Upper lobe of left lung (tissue), 6 donors: ENCODE measurements around the gene DPP6. TPM values are rescaled to one million over a fixed set of nuclear protein-coding genes. Genes with fewer than 3 reads are reported as not detected.

Source experiments
- ATAC-seq, 2 donors: fragments of 200-7000 bp; cut with Tn5 transposase; one replicate each; pipeline ENCODE4 v1.9.1; 2022; ENCODE audit warnings: mild to moderate bottlenecking in 2 of 2, moderate library complexity in 2 of 2; ENCODE audit not compliant: low FRiP score in 2 of 2
- DNase-seq, 2 donors: peaks; one replicate each; pipeline ENCODE4 v3.0.0-alpha.2; 2019 to 2020
- H3K27ac ChIP-seq, 4 donors: fragments of 200-600 bp; sonication (generic); one replicate each; pipeline ENCODE4 v1.5.1; 2016 to 2019
- H3K27me3 ChIP-seq, 4 donors: fragments of 200-600 bp; sonication (generic); one replicate each; pipeline ENCODE4 v1.5.1; 2017 to 2019
- H3K36me3 ChIP-seq, 4 donors: fragments of 200-600 bp; sonication (generic); one replicate each; pipeline ENCODE4 v1.5.1; 2016 to 2019
- H3K4me1 ChIP-seq, 4 donors: fragments of 200-600 bp; sonication (generic); one replicate each; pipeline ENCODE4 v1.5.1; 2018 to 2019
- H3K4me3 ChIP-seq, 4 donors: fragments of 200-600 bp; sonication (generic); one replicate each; pipeline ENCODE4 v1.5.1; 2017 to 2019; ENCODE audit warnings: mild to moderate bottlenecking in 2 of 4, moderate library complexity in 1 of 4
- H3K9me3 ChIP-seq, 4 donors: fragments of 200-600 bp; sonication (generic); one replicate each; pipeline ENCODE4 v1.5.1; 2018 to 2019
- EP300 ChIP-seq, 4 donors: sonication (generic); formaldehyde crosslinking; IDR thresholded peaks; one replicate each; pipeline ENCODE4 v1.5.1; 2017; ENCODE audit warnings: antibody characterized with exemption in 4 of 4, control low read depth in 2 of 4
- POLR2A ChIP-seq, 4 donors: fragments of 450-650 bp; IDR thresholded peaks; one replicate each; pipeline ENCODE4 v1.5.1; 2016 to 2017; ENCODE audit warnings: antibody characterized with exemption in 4 of 4, mild to moderate bottlenecking in 2 of 4
- POLR2AphosphoS5 ChIP-seq, 2 donors: sonication (generic); formaldehyde crosslinking; IDR thresholded peaks; one replicate each; pipeline ENCODE4 v1.5.1; 2017; ENCODE audit warnings: antibody characterized with exemption in 2 of 2
- WGBS, 2 donors: methylation state at CpG; one replicate each; pipeline ENCODE4 v1.1.5; 2017 to 2018; 5-methylcytosine and 5-hydroxymethylcytosine counted together
- total RNA-seq, 6 donors: library from RNA; depleted of rRNA in 4 of 6; stranded (reverse); fragments of >200 nt in 4 of 6; gene quantifications; one replicate each; pipeline versions ENCODE4 v1.1.0 to v1.2.1, GENCODE V29; 2016 to 2021
- TF ChIP-seq, protein P1 (sequence below), 6 experiments: fragments of 450-650 bp in 4 of 6; fragments of 200-600 bp in 2 of 6; sonication (generic) in 2 of 6; IDR thresholded peaks; one replicate each; pipeline ENCODE4 v1.5.1; 2016 to 2019; ENCODE audit warnings: antibody characterized with exemption in 6 of 6
- donor health status: DM: no; HTN: no; CAD: no; lungs with moderate emphysema.
- donor health status: DM: no; HTN: yes; CAD: no; lungs with severe emphysema.

Gene DPP6
- total RNA-seq, 6 donors from 2014 or later: 0.49 to 3.1 (median 0.86) TPM; not detected in 2

DNA sequence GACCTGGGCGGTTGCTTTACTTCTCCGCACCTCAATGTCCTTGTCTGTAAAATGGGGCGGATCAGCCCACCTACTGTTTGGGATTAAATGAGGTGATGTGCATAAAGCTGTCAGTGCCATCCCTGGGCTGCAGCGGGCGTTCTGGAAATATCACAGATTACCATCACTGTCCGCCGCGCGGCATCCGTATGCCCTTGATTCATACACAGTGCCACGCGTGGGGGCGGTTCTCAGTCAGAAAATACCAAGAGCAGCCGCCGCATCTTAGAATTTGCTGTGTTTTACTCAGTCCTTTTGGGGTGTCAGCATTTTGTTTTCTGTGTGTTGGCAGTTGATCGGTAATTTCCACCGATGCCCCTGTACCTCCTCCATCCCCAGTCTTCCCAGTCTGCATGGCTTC is 338.8 kb downstream of the DPP6 start:
- WGBS, 2 donors: 97% methylated on average over 16 to 17 of the region's 17 CpGs
- Histone ChIP-seq H3K4me3 (no peak overlapping the region), H3K4me1 (no peaks in the 10 kb centered on the region), H3K27me3 (no peaks in the 10 kb centered on the region), H3K27ac (no peak overlapping the region), H3K36me3 (no peaks in the 10 kb centered on the region), H3K9me3 (no peaks in the 10 kb centered on the region)
- DNase-seq: no peak
- no peak for ATAC-seq
- no peak for TF ChIP-seq POLR2AphosphoS5 (IDR thresholded peaks at IDR 0.05)
- no peak for TF ChIP-seq POLR2A (IDR thresholded peaks at IDR 0.05)
- TF ChIP-seq, protein P1, sequence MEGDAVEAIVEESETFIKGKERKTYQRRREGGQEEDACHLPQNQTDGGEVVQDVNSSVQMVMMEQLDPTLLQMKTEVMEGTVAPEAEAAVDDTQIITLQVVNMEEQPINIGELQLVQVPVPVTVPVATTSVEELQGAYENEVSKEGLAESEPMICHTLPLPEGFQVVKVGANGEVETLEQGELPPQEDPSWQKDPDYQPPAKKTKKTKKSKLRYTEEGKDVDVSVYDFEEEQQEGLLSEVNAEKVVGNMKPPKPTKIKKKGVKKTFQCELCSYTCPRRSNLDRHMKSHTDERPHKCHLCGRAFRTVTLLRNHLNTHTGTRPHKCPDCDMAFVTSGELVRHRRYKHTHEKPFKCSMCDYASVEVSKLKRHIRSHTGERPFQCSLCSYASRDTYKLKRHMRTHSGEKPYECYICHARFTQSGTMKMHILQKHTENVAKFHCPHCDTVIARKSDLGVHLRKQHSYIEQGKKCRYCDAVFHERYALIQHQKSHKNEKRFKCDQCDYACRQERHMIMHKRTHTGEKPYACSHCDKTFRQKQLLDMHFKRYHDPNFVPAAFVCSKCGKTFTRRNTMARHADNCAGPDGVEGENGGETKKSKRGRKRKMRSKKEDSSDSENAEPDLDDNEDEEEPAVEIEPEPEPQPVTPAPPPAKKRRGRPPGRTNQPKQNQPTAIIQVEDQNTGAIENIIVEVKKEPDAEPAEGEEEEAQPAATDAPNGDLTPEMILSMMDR (IDR thresholded peaks at IDR 0.05): no peak
- no peak for TF ChIP-seq EP300 (IDR thresholded peaks at IDR 0.05)

DNA sequence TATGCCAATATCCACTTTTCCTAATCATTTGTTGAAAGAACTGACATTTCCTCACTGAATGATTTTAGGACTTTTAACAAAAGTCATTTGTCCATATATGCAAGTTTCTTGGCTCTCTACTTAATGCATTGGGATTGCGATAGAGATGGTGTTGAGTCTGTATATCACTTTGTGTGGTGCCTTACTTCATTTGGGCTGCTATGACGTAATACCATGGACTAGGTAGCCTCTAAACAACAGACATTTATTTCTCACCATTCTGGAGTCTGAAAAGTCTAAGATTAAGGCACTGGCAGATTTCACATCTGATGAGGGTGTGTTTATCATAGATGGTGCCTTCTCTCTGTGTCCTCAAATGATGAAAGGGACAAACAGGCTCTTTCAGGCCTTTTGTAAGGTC is 342.6 kb downstream of the DPP6 start:
- no peak overlapping the region for H3K27ac ChIP-seq
- DNase-seq (no peak), ATAC-seq (no peak)
- no peaks in the 10 kb centered on the region for H3K36me3 ChIP-seq
- no peaks in the 10 kb centered on the region for H3K27me3 ChIP-seq
- H3K9me3 ChIP-seq: no peaks in the 10 kb centered on the region
- WGBS, 2 donors: 80 to 93% methylated on average over 2 of the region's 2 CpGs
- TF ChIP-seq POLR2A (IDR thresholded peaks at IDR 0.05) (no peak), EP300 (IDR thresholded peaks at IDR 0.05) (no peak), POLR2AphosphoS5 (IDR thresholded peaks at IDR 0.05) (no peak)
- TF ChIP-seq, protein P1 (IDR thresholded peaks at IDR 0.05): no peak
- no peak overlapping the region for H3K4me3 ChIP-seq
- H3K4me1 ChIP-seq: no peaks in the 10 kb centered on the region

DNA sequence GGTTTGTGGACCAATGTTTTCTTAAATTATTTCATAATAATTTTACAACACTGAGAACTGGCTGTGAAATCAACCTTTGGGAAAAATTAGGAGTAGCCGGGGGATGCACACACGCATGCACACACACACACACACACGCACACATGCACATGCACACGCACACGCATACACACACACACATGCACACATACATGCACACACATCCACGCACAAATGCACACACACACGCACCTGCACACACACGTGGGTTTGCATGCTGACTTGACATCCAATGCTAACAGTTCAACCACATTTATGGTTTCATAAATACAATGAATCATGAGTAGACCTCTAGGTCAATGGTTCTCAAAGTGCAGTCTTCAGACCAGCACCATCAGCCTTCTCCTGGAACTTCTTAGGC is 354.1 kb downstream of the DPP6 start:
- no peak for TF ChIP-seq POLR2AphosphoS5 (IDR thresholded peaks at IDR 0.05)
- no peak for TF ChIP-seq EP300 (IDR thresholded peaks at IDR 0.05)
- H3K27me3 ChIP-seq: no peaks in the 10 kb centered on the region
- no peaks in the 10 kb centered on the region for H3K36me3 ChIP-seq
- WGBS, 2 donors: 84 to 91% methylated on average over 8 of the region's 8 CpGs
- H3K4me1 ChIP-seq: no peaks in the 10 kb centered on the region
- DNase-seq (no peak), ATAC-seq (no peak)
- no peak overlapping the region for H3K27ac ChIP-seq
- H3K4me3 ChIP-seq: no peak overlapping the region
- peaks cover 0 to 6% (median 0%) of the 10 kb centered on the region in 4 donors for H3K9me3 ChIP-seq

DNA sequence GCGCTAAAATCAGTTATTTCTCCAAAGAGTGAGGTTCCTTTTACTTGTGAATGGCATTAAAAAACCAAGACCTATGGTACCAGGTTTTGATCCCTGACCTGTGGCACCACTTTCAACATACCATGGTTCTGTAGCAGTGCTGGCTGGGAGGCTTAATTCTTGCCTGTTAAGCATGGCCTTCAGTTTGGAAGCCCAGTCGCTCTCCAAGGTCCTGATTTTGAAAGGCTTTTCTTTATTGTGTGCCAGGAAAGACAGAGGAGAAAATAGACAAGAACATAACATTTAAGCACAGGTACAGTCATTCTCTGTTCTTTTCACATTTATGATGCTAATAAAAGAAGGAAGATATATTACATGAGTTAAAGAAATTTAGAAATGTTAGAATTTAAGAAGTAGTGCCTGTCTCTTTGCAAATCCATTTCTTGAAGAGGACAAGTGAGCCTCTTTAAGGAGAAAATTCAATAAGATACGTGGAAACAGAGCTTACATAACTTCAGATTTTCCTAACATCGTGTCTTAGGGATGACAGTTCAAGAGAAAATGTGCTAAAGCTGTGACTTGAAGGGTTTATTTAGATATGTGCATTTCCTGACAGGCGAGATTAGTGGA is 357.6 kb downstream of the DPP6 start:
- peaks cover 0 to 6% (median 0%) of the 10 kb centered on the region in 4 donors for H3K9me3 ChIP-seq
- no peaks in the 10 kb centered on the region for H3K36me3 ChIP-seq
- no peaks in the 10 kb centered on the region for H3K4me1 ChIP-seq
- 40 to 48% methylated on average over 5 of the region's 5 CpGs for WGBS, 2 donors
- no peaks in the 10 kb centered on the region for H3K27me3 ChIP-seq
- DNase-seq (no peak), ATAC-seq (no peak)
- TF ChIP-seq POLR2AphosphoS5 (IDR thresholded peaks at IDR 0.05): no peak
- TF ChIP-seq, protein P1 (IDR thresholded peaks at IDR 0.05): no peak
- TF ChIP-seq POLR2A (IDR thresholded peaks at IDR 0.05): no peak
- no peak for TF ChIP-seq EP300 (IDR thresholded peaks at IDR 0.05)
- no peak overlapping the region for H3K27ac ChIP-seq
- no peak overlapping the region for H3K4me3 ChIP-seq

DNA sequence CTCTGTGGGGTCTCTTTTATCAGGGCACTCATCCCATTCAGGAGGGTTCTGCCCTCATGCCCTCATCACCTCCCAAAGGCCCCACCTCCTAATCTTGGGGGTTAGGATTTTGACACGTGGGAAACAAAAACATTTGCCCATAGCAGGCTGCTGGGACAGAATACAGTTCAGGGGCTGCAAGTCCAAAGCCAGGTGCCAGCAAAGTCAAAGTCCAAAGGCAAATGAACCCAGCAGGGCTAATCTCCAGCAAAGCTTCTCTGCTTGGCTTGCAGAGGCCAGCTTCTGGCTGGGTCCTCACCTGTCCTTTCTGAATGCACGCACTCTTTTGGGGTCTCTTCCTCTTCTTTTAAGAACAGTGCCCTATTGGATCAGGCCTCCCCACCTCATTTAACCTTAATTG is 359.9 kb downstream of the DPP6 start:
- Histone ChIP-seq H3K36me3 (no peaks in the 10 kb centered on the region), H3K27ac (no peak overlapping the region), H3K9me3 (peaks cover 0 to 6% (median 0%) of the 10 kb centered on the region in 4 donors), H3K4me3 (no peak overlapping the region), H3K4me1 (no peaks in the 10 kb centered on the region), H3K27me3 (no peaks in the 10 kb centered on the region)
- WGBS, 2 donors: 35 to 61% methylated on average over 2 of the region's 2 CpGs
- TF ChIP-seq POLR2AphosphoS5 (IDR thresholded peaks at IDR 0.05): no peak
- TF ChIP-seq POLR2A (IDR thresholded peaks at IDR 0.05): no peak
- TF ChIP-seq EP300 (IDR thresholded peaks at IDR 0.05): no peak
- TF ChIP-seq, protein P1 (IDR thresholded peaks at IDR 0.05): no peak
- ATAC-seq (no peak), DNase-seq (no peak)
